HG03442 (cell line): ENCODE measurements around the gene LIPF.
"Not testable (repeated sequence)": the region's sequence is repeated elsewhere in the genome, so short reads cannot be mapped to it uniquely, and the experiment has no call there.

Experiments used
- ATAC-seq: cut with Tn5 transposase; IDR thresholded peaks from one replicate; pipeline ENCODE4 v1.9.1; 2021; ENCODE audit warnings: mild to moderate bottlenecking, moderate library complexity; ENCODE audit not compliant: unreplicated experiment

The LIPF gene

GRCh38 chr10:88672041-88672440 lies 7.8 kb downstream of the LIPF start:
- no peak for ATAC-seq

- ATAC-seq: no peak
These were observed 12.2 kb downstream of the LIPF start for GRCh38 chr10:88676283-88677060.

DNA sequence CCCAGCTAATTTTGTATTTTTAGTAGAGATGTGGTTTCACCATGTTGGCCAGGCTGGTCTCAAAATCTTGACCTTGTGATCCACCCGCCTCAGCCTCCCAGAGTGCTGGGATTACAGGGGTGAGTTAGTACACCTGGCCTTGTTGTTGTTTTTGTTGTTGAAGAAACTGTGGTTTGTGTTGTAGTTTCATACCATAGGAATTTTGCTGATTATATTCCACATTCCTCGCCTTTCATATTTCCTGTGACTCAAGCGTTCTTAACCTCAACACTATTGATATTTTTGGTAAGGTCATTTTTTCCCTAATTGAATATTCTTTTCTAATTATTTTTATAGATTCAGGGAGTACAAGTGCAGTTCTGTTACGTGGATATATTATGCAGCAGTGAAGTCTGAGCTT lies 16.7 kb downstream of the LIPF start:
- ATAC-seq: no peak

DNA sequence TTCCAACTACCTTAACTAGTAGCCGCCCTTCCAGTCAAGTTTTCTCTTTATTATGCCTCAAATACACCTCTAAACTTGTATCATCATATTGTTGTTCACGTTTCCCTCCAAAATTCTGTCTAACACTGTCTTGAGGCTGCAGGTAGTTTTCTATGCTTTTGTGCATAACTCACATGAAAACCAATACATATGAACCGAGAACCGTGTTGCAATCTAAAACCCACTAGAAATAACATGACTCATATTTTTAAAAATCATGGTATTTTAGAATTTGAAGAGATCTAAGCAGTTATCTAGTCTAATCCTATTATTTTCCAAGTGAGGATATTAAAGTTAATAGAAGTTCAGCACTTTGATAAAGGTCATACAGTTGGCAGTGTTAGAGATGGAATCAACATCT lies 18.2 kb downstream of the LIPF start:
- no peak for ATAC-seq

GRCh38 chr10:88687853-88688467 lies 23.7 kb downstream of the LIPF start:
- no peak for ATAC-seq

GRCh38 chr10:88689366-88689765 lies 25.1 kb downstream of the LIPF start:
- ATAC-seq: no peak

- no peak for ATAC-seq
These were observed 29.3 kb downstream of the LIPF start for GRCh38 chr10:88693392-88694020.

DNA sequence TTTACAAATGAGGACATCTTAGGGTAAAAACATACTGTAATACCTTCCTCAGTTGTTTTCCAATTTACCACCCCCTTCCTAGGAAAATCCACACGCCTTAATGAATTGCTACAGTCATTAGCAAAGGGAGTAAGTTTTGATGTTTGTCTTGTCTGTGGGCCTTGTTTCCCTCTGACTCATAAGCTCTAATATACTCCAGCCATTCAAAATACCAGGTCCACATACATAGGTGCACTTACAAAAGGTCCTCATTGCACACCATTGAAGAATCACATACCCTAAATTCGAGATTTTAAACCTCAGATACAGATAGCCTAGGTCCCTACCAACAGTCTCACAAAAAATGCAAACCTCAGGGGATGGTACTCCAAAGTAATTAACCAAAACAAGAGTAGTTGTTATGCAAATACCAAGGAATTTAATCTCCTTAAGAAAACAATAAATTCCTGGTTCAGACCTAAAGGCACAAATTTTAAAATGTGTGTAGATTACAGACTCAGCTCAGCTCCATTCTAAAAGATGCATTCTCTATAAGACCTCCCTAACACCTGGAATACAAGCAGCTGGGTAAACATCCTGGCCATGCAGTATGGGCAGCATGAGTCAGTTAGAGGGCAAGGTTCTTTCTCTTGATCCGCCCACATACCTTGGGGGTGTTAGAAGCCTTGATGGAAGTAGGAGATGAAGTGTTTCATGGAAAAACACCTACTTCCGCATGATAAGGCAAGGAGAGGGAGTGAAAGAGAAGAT lies 38.8 kb downstream of the LIPF start:
- no peak for ATAC-seq

GRCh38 chr10:88705958-88706357 lies 41.7 kb downstream of the LIPF start, which contains the start of gene LIPK:
Gene LIPK (plus strand): TSS chr10:88706249. CDS start chr10:88724544, 18,295 bp downstream.
- no peak for ATAC-seq

GRCh38 chr10:88707429-88708155 lies 43.4 kb downstream of the LIPF start:
- ATAC-seq: no peak

GRCh38 chr10:88709361-88709760 lies 45.1 kb downstream of the LIPF start:
- ATAC-seq: not testable (repeated sequence)

DNA sequence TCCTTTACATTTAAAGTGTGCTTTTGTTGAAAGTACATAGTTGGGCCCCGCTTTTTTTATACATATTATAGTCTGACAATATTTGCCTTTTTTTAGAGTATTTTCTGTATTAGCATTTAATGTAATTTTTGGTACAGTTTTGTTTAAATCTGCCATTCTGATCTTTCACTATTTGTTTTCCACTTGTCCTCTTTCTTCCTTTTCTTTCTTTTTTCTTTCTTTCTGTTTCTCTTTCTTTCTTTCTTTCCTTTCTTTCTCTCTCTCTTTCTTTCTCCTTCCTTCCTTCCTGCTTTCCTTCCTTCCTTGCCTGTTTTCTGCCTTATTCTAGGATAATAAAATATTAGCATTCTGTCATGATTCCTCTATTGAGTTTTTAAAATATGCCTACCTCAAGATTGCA lies 51.3 kb downstream of the LIPF start:
- ATAC-seq: no peak

DNA sequence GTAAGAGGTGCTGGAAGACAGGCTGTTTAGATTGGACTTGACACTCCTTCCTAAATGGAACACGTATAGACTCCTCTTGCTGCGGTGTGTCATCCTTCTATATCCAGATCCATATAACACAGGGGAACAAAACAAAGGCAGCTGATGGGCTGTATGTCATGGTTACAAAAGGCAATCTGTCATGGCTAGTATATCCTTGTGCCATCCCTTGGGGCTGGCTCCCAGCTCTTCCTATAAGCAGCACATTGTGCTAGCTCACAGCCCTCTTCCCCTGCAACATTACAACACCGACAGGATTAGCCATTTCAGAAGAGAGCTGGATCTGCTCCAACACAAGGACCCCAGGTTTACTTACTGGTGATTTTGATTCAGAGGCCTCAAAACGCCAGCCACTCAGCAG lies 57.1 kb downstream of the LIPF start:
- ATAC-seq: no peak

DNA sequence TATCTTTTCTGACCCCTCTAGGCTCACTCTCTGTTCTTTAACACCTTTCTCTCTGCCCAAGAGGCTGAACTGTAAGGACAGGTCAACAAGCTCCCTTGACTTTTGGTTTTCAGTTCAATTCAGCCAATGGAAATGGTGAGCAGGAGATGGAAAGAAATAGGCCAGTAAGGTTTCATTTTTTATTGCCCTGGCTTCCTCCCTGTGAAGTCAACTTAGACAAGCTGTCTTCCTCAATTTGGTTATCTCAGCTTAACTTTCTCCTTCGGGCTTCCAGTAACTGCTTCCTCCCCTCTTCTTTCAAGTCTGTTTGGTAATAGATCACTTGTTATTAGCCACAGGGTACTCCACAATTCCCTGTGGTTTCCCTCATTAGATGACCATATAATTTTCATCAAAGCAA lies 61.6 kb downstream of the LIPF start:
- no peak for ATAC-seq

DNA sequence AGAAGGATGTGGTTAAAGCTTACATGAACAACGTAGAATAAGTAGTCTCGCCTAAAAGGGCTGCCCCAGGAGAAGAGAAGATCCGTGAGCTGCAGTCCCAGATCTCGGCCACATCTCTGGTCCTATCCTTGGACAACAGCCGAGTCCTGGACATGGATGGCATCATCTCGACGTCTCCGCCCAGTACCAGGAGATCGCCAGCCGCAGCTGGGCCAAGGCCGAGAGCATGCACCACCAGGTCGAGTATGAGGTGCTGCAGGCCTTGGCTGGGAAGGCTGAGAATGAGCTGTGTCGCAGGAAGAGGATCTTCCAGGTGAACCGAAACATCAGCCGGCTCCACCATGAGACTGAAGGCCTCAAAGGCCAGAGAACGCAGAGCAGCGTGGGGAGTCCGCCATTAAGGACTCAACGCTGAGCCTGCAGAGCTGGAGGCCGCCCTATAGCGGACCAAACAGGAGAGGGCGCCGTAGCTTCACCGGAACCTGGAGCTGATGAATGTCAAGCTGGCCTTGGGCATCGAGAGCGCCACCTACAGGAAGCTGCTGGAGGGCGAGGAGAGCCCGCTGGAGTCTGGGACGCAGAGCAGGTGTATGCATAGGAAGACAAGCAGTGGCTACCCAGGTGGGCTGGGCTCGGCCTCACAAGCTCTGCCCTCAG lies 64.0 kb downstream of the LIPF start:
- no peak for ATAC-seq
